ENCODE results near the gene SYNJ2BP.

SYNJ2BP gene

DNA sequence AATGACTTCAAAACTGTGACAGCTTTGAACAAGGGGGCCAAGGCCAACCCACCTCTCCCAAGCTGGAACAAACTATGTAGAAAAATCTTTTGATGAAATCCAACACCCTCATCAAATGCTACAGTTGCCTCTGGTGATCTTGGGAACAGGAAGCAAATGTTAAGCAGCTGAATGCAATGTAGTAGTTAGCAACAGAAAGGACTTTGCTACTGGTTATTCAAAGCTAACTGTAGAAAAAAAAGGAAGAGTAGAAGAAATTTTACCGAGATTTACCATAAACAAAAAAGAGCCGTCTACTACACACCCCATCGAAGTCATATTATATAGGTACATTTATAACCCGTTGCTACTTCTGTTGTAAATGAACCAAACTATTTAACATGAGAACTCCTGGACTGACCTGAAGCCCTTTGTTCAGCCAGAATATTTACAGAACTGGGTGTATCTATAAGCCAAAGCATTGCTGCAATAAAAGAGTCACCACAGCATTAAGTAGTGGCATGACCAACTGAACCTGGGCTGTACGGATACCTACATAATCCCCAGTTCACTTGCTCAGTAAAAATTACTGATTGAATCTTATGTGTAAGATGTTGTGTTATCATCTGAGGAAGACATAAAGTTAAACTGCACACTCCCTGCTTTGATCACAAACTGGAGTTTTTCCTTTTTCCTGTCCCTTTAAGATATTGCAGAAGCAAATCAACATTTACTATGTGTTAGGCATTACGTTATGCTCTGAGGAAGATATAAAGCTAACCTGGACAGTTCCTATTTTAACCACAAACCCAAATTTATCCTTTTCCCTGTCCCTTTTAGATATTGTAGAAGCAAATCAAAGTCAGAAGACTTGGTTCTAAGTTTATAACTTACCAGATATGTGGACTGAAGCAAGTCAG lies 25.1 kb downstream of the SYNJ2BP start:
- no peak for DNase-seq

DNA sequence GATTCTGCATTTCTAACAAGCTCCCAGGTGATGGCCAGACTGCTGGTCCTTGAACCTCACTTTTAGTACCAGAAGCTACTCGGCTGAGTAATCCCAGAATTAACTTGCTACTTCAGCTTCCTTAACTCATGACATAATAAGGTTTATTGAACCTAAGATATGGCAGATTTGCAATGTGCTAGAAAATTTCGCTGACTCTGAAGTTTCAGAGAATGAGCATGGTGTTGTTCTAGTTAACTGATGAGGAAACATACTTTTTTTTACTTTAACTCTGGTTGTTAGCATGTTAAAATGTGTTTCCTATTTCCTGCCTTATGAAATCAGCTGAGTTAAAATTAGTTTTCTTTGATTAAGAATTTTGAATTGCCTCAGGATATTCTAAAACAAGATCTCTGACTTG lies 34.4 kb downstream of the SYNJ2BP start:
- DNase-seq: no peak

DNA sequence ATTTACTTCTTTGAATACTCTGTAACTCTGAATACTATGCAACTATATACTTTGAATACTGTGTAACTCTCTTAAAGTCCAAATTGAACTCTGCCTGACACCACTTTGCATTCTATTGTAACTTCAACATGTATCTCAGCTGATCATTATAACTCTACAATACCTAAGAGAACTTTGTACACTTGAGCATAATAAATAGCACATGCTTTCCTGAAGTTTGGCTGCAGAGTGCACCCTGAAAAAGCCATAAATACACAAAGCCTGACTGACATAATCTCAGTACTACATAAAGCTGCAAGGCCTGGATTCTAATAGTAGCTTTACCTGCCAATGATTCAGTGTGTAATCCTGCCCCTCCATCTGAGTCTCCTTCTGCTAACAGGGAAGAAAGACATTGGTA lies 36.1 kb downstream of the SYNJ2BP start:
- DNase-seq: no peak

DNA sequence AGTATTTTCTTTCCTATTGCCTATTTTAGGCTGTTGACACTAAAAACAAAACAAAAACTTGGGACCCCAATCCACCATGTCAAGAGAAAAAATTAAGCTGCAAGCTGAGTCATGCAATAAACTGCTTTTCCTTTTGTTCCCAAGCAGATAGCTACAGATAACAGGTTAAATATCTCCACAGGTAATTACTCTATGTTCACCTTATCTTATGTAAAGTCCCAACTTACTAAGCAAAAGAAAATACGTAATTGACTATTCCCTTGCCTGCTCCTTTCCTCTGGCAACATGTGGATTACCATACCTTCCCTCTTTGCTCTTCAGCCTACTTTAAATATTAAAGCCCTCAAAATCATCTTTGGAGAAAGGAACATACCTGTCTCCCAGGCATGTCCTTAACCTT lies 38.2 kb downstream of the SYNJ2BP start:
- DNase-seq: no peak

All from NCI-H446 (cell line).